ENCODE data around the gene STX5.

- TF ChIP-seq CTCF (IDR thresholded peaks at IDR 0.05) (no peak), ZFX (IDR thresholded peaks at IDR 0.05; ENCODE audit: borderline replicate concordance) (no peak)
Observed at GRCh38 chr11:62879235-62879978, 47.6 kb upstream of the STX5 start.
